GM13977 (cell line): Measurements from ENCODE around the gene CNTN4.

Source experiments
- DNase-seq: peaks from one replicate; pipeline ENCODE4 v3.0.0; 2012; ENCODE audit warnings: low spot score
- CTCF ChIP-seq: IDR thresholded peaks from 2 replicates; pipeline ENCODE4 v1.5.1; 2012; ENCODE audit warnings: mild to moderate bottlenecking, control low read depth; ENCODE audit not compliant: insufficient read depth; ENCODE audit errors: extremely low read depth, missing control alignments
- in situ Hi-C: fragments of 300-500 bp; cut with MboI; formaldehyde crosslinking; loops from one replicate; pipeline ENCODE4 v1.12.0; 2022; ENCODE audit warnings: low sequenced_read_pairs, low pct_unique_long_range_greater_than_20kb, mixed read lengths, inconsistent platforms; ENCODE audit not compliant: unreplicated experiment

The CNTN4 gene

GRCh38 chr3:2141482-2141881 lies 42.8 kb downstream of the CNTN4 start:
- DNase-seq, result no peak
- in situ Hi-C loops, result no loop called here
- no peak for TF ChIP-seq CTCF

DNA sequence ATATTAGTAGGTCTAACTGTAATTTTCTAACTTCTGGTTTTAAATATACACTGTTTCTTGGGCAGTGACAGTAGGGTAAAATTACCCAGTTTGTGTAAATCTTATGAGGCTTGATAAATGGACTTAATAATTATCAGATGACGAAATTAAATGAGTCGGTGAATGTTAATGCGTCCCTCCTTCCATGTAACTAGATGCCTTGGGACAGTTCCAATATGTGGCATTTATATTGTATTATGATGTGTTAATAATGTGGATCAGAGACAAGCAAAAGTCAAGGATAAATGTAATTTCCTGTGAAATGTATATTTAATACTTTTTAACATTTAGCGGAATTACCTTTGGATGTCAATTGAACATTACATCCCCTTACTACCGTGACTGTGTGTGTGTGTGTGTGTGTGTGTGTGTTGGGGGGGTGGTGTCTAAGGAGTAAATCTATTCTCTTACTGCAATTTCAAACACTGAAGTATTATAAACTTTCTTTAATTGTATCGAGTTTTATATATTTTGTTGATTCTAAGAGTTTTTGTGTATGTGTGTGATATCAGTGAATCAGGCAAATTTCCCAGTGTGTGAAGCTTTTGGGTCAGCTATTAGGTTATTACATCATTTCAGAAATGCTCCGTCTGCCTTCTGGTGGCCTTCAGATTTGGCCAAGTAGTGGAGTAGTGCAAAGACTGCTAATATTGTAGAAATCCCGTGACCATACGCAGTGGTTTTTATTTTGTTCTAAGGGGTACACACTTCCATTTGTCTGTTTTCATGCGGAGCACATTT lies 50.1 kb downstream of the CNTN4 start:
- DNase-seq, result no peak
- in situ Hi-C loops, result no loop called here
- TF ChIP-seq CTCF, result no peak

DNA sequence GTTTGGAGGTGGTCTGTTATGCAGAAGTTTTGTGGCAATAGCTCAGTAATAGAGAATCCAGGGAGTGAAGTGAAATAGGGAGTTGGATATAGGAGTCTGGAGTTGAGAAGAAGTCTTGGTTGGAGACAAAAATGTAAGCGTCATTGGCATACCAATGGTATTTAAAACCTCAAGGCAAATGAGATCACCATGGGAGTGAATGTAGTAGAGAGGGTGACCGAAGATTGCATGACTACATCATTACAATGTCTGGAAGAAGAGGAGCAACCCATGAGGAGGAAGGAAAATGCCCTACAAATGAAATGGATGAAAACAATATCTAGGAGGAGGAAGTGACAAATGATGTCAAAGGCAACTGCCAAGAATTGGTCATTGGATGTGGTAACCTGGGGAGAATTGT lies 54.4 kb downstream of the CNTN4 start:
- no peak for TF ChIP-seq CTCF

GRCh38 chr3:2153547-2153946 lies 54.9 kb downstream of the CNTN4 start:
- TF ChIP-seq CTCF, result no peak

More for the DNA sequence above, 54.4 kb downstream of the CNTN4 start:
- no peak for DNase-seq
- in situ Hi-C loops, result no loop called here

GRCh38 chr3:2154621-2155020 lies 56.0 kb downstream of the CNTN4 start:
- in situ Hi-C loops, result no loop called here
- no peak for TF ChIP-seq CTCF
- DNase-seq, result no peak

More at GRCh38 chr3:2153547-2153946, 54.9 kb downstream of the CNTN4 start:
- in situ Hi-C loops, result no loop called here
- no peak for DNase-seq

DNA sequence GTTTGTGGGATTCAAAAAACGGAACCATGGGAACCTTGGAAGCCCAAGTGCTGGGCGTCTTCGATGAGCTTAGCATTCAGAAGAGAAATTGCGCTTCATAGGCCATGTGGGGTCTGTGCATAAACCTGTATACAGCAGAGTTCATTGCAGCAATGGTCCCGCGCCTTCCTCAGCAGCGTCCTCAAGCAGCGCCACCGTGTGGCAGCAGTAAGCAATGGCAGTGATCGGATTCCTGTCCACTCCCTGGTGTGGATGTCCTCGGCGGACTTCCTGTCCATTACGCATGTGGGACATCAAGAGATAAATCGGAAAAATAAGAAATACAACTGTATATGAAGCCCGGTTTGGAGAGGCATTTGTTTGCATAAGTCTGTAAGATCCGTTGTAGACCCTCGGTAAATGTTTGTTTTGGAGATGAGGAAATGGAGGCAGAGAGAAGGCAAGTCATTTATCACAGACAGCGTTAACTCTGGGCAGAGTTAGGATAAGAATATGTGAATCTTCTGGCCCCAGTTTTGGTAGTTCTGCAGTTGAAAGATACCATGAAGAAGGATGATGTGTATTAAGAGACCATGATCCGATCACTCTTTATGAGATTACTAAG lies 57.7 kb downstream of the CNTN4 start:
- peak; percentile 77 for TF ChIP-seq CTCF
- peak; percentile 15 for DNase-seq
- in situ Hi-C loops, result no loop called here
